K562 (cell line): ENCODE results near the gene NDUFV3. TPM values are rescaled to one million over a fixed set of nuclear protein-coding genes. Genes with fewer than 3 reads are reported as not detected.

Experiments used
- BRF1 ChIP-seq: IDR thresholded peaks from 3 replicates; pipeline ENCODE4 v1.6.1; 2011; ENCODE audit warnings: borderline replicate concordance, mild to moderate bottlenecking; ENCODE audit not compliant: insufficient read length; ENCODE audit errors: extremely low read depth
- CREB3L1 ChIP-seq: fragments of 450-650 bp; IDR thresholded peaks from 2 replicates; pipeline ENCODE4 v1.6.1; 2014; ENCODE audit warnings: low read depth, mild to moderate bottlenecking, moderate library complexity, borderline replicate concordance
- CTCF ChIP-seq, 3 experiments: IDR thresholded peaks in 2 of 3; conservative IDR thresholded peaks in 1 of 3; 2 replicates each; pipeline ENCODE4 v1.5.1; 2011 to 2012; ENCODE audit warnings: low read length in 3 of 3, mild to moderate bottlenecking in 3 of 3, control low read depth in 2 of 3, improper control_type of control experiment in 1 of 3, inconsistent platforms in 1 of 3, low read depth in 1 of 3, mixed read lengths in 1 of 3, moderate library complexity in 1 of 3; ENCODE audit not compliant: insufficient read depth in 2 of 3
- EHMT2 ChIP-seq: fragments of 450-650 bp; IDR thresholded peaks from 2 replicates; pipeline ENCODE4 v1.6.1; 2018; ENCODE audit warnings: antibody characterized with exemption
- FIP1L1 ChIP-seq: fragments of 200-400 bp; formaldehyde crosslinking; IDR thresholded peaks from 2 replicates; pipeline ENCODE4 v1.6.1; 2018; ENCODE audit warnings: mild to moderate bottlenecking, low read depth, low read length; ENCODE audit not compliant: poor library complexity, severe bottlenecking
- HSF4 ChIP-seq: fragments of 250-450 bp; sonication (Bioruptor Pico); IDR thresholded peaks from 2 replicates; pipeline ENCODE4 v2.1.2; 2022; ENCODE audit warnings: mild to moderate bottlenecking, moderate library complexity, borderline replicate concordance
- KAT7 ChIP-seq: sonication (generic); formaldehyde crosslinking; IDR thresholded peaks from 2 replicates; pipeline ENCODE4 v1.8.0; 2022; ENCODE audit warnings: missing genetic modification reagents, mild to moderate bottlenecking, borderline replicate concordance
- MAZ ChIP-seq, 2 experiments: fragments of 450-650 bp in 1 of 2; sonication (generic) in 1 of 2; formaldehyde crosslinking; IDR thresholded peaks in 1 of 2; conservative IDR thresholded peaks in 1 of 2; 2 replicates each; pipeline versions ENCODE4 v1.4.0 to v1.5.0; 2020; ENCODE audit warnings: mild to moderate bottlenecking in 1 of 2, missing genetic modification reagents in 1 of 2
- POLR2AphosphoS2 ChIP-seq: IDR thresholded peaks from 2 replicates; pipeline ENCODE4 v1.6.1; 2012; ENCODE audit warnings: low read length, improper control_type of control experiment
- TFAP4 ChIP-seq: sonication (generic); formaldehyde crosslinking; IDR thresholded peaks from 2 replicates; pipeline ENCODE4 v1.8.0; 2022; ENCODE audit warnings: missing genetic modification reagents, mild to moderate bottlenecking, moderate library complexity, borderline replicate concordance
- USF2 ChIP-seq: sonication (generic); formaldehyde crosslinking; IDR thresholded peaks from 2 replicates; pipeline ENCODE4 v1.5.0; 2020; ENCODE audit warnings: missing genetic modification reagents
- ZNF24 ChIP-seq: fragments of 450-650 bp; IDR thresholded peaks from 2 replicates; pipeline ENCODE4 v1.6.1; 2016
- polyA plus RNA-seq, 8 experiments: library from polyadenylated mRNA; depleted of rRNA in 4 of 8; stranded (reverse) in 5 of 8; unstranded in 3 of 8; fragments of >200 nt; fragmentation: Nextera tagmentation in 2 of 8; fragmentation: Illumina TruSeq in 1 of 8; extraction: Ambion mirVana in 2 of 8; extraction: Trizol in 1 of 8; gene quantifications; 2 replicates each; pipeline versions ENCODE4 v1.2.1 to v1.2.3, GENCODE V29; 2011 to 2014; ENCODE audit warnings: inconsistent platforms in 1 of 8, missing spikeins in 1 of 8
- total RNA-seq, 7 experiments: library from RNA; depleted of rRNA in 6 of 7; stranded (reverse); fragments of >200 nt in 6 of 7; fragmentation: Illumina TruSeq in 2 of 7; extraction: Trizol in 2 of 7; gene quantifications; 2 replicates each; pipeline versions ENCODE4 v1.2.1 to v1.2.3, GENCODE V29; 2011 to 2021; ENCODE audit warnings: low replicate concordance in 1 of 7
- TF ChIP-seq, protein P1 (sequence below), 2 experiments: fragments of 450-650 bp in 1 of 2; sonication (generic) in 1 of 2; formaldehyde crosslinking; conservative IDR thresholded peaks; 2 replicates each; pipeline versions ENCODE4 v1.4.0 to v1.8.1; 2020 to 2022; ENCODE audit warnings: mild to moderate bottlenecking in 1 of 2, missing genetic modification reagents in 1 of 2
- TF ChIP-seq, protein P2 (sequence below): sonication (generic); formaldehyde crosslinking; IDR thresholded peaks from 2 replicates; pipeline ENCODE4 v1.8.0; 2022; ENCODE audit warnings: mild to moderate bottlenecking, missing genetic modification reagents

NDUFV3 gene
- total and polyA plus RNA-seq, 9 of the 15 experiments (the other 6 are each of a cell fraction or from before 2014, with no cell fraction given) = 19.1 to 87.8 (median 74.3) TPM

GRCh38 chr21:42892931-42893755 lies at the start of gene NDUFV3 (continued):
- TF ChIP-seq FIP1L1 = peak; percentile 93
- TF ChIP-seq, protein P1, sequence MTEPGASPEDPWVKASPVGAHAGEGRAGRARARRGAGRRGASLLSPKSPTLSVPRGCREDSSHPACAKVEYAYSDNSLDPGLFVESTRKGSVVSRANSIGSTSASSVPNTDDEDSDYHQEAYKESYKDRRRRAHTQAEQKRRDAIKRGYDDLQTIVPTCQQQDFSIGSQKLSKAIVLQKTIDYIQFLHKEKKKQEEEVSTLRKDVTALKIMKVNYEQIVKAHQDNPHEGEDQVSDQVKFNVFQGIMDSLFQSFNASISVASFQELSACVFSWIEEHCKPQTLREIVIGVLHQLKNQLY (CRISPR knock-in tag; conservative IDR thresholded peaks at IDR 0.05) = peak in 1 of 2 experiments; percentile 88; a peak in 1 of 4 replicates
- no peak for TF ChIP-seq CTCF (IDR thresholded peaks at IDR 0.05 in 2 of 3, conservative IDR thresholded peaks at IDR 0.05 in 1 of 3; ENCODE audit: insufficient read depth in 2 of 3, low read depth in 1 of 3, low read length in 3 of 3)
- TF ChIP-seq EHMT2 = no peak
- TF ChIP-seq KAT7 = peak; percentile 88
- no peak for TF ChIP-seq USF2
- 0 out of 2 replicates have a peak, but pooled peaks have one; percentile 52 for TF ChIP-seq ZNF24
- TF ChIP-seq, protein P2, sequence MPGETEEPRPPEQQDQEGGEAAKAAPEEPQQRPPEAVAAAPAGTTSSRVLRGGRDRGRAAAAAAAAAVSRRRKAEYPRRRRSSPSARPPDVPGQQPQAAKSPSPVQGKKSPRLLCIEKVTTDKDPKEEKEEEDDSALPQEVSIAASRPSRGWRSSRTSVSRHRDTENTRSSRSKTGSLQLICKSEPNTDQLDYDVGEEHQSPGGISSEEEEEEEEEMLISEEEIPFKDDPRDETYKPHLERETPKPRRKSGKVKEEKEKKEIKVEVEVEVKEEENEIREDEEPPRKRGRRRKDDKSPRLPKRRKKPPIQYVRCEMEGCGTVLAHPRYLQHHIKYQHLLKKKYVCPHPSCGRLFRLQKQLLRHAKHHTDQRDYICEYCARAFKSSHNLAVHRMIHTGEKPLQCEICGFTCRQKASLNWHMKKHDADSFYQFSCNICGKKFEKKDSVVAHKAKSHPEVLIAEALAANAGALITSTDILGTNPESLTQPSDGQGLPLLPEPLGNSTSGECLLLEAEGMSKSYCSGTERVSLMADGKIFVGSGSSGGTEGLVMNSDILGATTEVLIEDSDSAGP (CRISPR knock-in tag) = 0 out of 2 replicates have a peak, but pooled peaks have one; percentile 8
- TF ChIP-seq POLR2AphosphoS2 = peak; percentile 81; the same call in 1 of the 2 replicates
- peak; percentile 96 for TF ChIP-seq TFAP4 (CRISPR knock-in tag)
- TF ChIP-seq MAZ (CRISPR knock-in tag; conservative IDR thresholded peaks at IDR 0.05 in 1 of 2, IDR thresholded peaks at IDR 0.05 in 1 of 2) = peak; percentile 70 to 77
- peak; percentile 68 for TF ChIP-seq CREB3L1
- no peak for TF ChIP-seq BRF1
- TF ChIP-seq HSF4 (CRISPR knock-in tag) = no peak
